K562 (cell line): ENCODE results near the gene GLB1L. TPM values are rescaled to one million over a fixed set of nuclear protein-coding genes. Genes with fewer than 3 reads are reported as not detected.

Experiments
- BDP1 ChIP-seq: IDR thresholded peaks from 3 replicates; pipeline ENCODE4 v1.6.1; 2011; ENCODE audit not compliant: insufficient read length, insufficient read depth
- COPS2 ChIP-seq: fragments of 450-650 bp; conservative IDR thresholded peaks from 2 replicates; pipeline ENCODE4 v1.6.1; 2016; ENCODE audit warnings: mild to moderate bottlenecking, moderate library complexity
- GTF2B ChIP-seq: IDR thresholded peaks from 2 replicates; pipeline ENCODE4 v1.6.1; 2011; ENCODE audit not compliant: insufficient read length; ENCODE audit errors: extremely low read depth
- NFIC ChIP-seq: fragments of 450-650 bp; IDR thresholded peaks from 2 replicates; pipeline ENCODE4 v1.6.1; 2017; ENCODE audit warnings: mild to moderate bottlenecking, inconsistent platforms
- RBM14 ChIP-seq: fragments of 200-400 bp; formaldehyde crosslinking; IDR thresholded peaks from 2 replicates; pipeline ENCODE4 v1.6.1; 2018; ENCODE audit warnings: low read depth, mild to moderate bottlenecking, low read length, moderate library complexity, borderline replicate concordance; ENCODE audit not compliant: insufficient read depth
- SRF ChIP-seq, 2 experiments: fragments of 250-450, 450-650 bp in 1 of 2; sonication (Bioruptor Pico) in 1 of 2; sonication (generic) in 1 of 2; formaldehyde crosslinking; IDR thresholded peaks; 2 replicates each; pipeline versions ENCODE4 v1.5.0 to v1.5.1; 2020 to 2022; ENCODE audit warnings: mild to moderate bottlenecking in 1 of 2, missing genetic modification reagents in 1 of 2
- TCF3 ChIP-seq: sonication (generic); formaldehyde crosslinking; IDR thresholded peaks from 2 replicates; pipeline ENCODE4 v1.4.0; 2020; ENCODE audit warnings: mild to moderate bottlenecking, missing genetic modification reagents
- ZNF143 ChIP-seq: sonication (generic); formaldehyde crosslinking; IDR thresholded peaks from 2 replicates; pipeline ENCODE4 v1.9.0; 2022; ENCODE audit warnings: mild to moderate bottlenecking, missing genetic modification reagents
- ZNF324 ChIP-seq: fragments of 250-450 bp; sonication (Bioruptor Pico); IDR thresholded peaks from 2 replicates; pipeline ENCODE4 v1.4.0; 2020; ENCODE audit warnings: mild to moderate bottlenecking
- ZNF41 ChIP-seq: fragments of 250-450 bp; sonication (Bioruptor Pico); conservative IDR thresholded peaks from 2 replicates; pipeline ENCODE4 v1.4.0; 2020; ENCODE audit warnings: mild to moderate bottlenecking
- ZNF717 ChIP-seq: fragments of 250-450 bp; sonication (Bioruptor Pico); IDR thresholded peaks from 2 replicates; pipeline ENCODE4 v1.5.0; 2021
- polyA plus RNA-seq, 8 experiments: library from polyadenylated mRNA; depleted of rRNA in 4 of 8; stranded (reverse) in 5 of 8; unstranded in 3 of 8; fragments of >200 nt; fragmentation: Nextera tagmentation in 2 of 8; fragmentation: Illumina TruSeq in 1 of 8; extraction: Ambion mirVana in 2 of 8; extraction: Trizol in 1 of 8; gene quantifications; 2 replicates each; pipeline versions ENCODE4 v1.2.1 to v1.2.3, GENCODE V29; 2011 to 2014; ENCODE audit warnings: inconsistent platforms in 1 of 8, missing spikeins in 1 of 8
- total RNA-seq, 7 experiments: library from RNA; depleted of rRNA in 6 of 7; stranded (reverse); fragments of >200 nt in 6 of 7; fragmentation: Illumina TruSeq in 2 of 7; extraction: Trizol in 2 of 7; gene quantifications; 2 replicates each; pipeline versions ENCODE4 v1.2.1 to v1.2.3, GENCODE V29; 2011 to 2021; ENCODE audit warnings: low replicate concordance in 1 of 7
- TF ChIP-seq, protein P1 (sequence below): fragments of 200-600 bp; sonication (generic); IDR thresholded peaks from one replicate; pipeline ENCODE4 v1.6.1; 2012; ENCODE audit warnings: mild to moderate bottlenecking, low read depth, low read length, inconsistent platforms
- TF ChIP-seq, protein P2 (sequence below): fragments of 450-650 bp; conservative IDR thresholded peaks from 2 replicates; pipeline ENCODE4 v1.6.1; 2016; ENCODE audit warnings: missing genetic modification characterization, low read depth, mild to moderate bottlenecking, missing compliant biosample characterization, moderate library complexity

The GLB1L gene
- total and polyA plus RNA-seq, 9 of the 15 experiments (the other 6 are each of a cell fraction or from before 2014, with no cell fraction given): 0.42 to 2.9 (median 2.5) TPM

DNA sequence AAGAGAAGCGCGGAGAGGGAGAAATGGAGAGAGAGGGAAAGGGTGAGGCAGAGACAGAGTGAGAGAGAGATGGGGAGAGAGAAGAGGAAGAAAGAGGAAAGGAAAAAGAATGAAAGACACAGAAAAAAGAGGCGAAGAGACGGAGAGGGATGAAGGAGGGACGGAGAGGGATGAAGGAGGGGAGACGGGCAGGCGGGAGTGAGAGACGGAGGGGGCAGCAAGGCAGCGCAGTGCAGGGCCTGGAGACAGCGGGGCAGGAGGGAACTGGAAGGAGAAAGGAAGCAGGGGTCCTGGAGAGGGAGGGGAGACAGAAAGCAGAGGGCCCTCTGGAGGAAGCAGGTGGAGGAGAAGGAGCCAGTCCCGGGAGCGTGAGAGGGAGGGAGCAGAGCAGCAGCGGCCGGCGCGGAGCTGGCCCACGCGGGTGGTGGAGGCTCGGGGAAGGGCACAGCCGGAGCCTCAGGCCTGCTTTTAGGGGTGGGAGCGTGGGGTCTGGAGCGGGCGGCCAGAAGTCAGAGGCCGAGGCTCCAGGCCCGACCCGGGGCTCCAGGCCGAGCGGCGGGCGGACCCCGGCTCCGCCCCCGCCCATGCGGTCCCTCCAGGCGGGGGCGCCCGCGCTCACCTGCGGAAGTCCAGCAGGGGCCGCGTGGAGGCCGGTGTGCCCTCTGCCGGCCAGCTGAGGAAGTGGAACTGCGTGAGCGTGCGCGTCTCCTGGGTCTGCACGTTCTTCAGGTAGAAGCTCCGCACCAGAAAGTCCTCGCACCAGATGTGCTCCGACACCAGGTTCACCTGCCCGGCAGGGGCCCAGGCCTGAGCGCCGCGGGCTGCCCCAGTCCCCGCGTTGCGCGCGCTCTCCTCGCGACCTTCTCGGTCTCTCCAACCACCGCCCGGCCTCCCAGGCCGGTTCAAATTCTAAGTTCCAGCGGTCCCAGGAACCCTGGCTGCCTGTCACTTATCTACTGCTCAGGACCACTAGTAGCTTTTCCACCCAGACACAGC, 49.4 kb upstream of the GLB1L start (continued):
- TF ChIP-seq, protein P1, sequence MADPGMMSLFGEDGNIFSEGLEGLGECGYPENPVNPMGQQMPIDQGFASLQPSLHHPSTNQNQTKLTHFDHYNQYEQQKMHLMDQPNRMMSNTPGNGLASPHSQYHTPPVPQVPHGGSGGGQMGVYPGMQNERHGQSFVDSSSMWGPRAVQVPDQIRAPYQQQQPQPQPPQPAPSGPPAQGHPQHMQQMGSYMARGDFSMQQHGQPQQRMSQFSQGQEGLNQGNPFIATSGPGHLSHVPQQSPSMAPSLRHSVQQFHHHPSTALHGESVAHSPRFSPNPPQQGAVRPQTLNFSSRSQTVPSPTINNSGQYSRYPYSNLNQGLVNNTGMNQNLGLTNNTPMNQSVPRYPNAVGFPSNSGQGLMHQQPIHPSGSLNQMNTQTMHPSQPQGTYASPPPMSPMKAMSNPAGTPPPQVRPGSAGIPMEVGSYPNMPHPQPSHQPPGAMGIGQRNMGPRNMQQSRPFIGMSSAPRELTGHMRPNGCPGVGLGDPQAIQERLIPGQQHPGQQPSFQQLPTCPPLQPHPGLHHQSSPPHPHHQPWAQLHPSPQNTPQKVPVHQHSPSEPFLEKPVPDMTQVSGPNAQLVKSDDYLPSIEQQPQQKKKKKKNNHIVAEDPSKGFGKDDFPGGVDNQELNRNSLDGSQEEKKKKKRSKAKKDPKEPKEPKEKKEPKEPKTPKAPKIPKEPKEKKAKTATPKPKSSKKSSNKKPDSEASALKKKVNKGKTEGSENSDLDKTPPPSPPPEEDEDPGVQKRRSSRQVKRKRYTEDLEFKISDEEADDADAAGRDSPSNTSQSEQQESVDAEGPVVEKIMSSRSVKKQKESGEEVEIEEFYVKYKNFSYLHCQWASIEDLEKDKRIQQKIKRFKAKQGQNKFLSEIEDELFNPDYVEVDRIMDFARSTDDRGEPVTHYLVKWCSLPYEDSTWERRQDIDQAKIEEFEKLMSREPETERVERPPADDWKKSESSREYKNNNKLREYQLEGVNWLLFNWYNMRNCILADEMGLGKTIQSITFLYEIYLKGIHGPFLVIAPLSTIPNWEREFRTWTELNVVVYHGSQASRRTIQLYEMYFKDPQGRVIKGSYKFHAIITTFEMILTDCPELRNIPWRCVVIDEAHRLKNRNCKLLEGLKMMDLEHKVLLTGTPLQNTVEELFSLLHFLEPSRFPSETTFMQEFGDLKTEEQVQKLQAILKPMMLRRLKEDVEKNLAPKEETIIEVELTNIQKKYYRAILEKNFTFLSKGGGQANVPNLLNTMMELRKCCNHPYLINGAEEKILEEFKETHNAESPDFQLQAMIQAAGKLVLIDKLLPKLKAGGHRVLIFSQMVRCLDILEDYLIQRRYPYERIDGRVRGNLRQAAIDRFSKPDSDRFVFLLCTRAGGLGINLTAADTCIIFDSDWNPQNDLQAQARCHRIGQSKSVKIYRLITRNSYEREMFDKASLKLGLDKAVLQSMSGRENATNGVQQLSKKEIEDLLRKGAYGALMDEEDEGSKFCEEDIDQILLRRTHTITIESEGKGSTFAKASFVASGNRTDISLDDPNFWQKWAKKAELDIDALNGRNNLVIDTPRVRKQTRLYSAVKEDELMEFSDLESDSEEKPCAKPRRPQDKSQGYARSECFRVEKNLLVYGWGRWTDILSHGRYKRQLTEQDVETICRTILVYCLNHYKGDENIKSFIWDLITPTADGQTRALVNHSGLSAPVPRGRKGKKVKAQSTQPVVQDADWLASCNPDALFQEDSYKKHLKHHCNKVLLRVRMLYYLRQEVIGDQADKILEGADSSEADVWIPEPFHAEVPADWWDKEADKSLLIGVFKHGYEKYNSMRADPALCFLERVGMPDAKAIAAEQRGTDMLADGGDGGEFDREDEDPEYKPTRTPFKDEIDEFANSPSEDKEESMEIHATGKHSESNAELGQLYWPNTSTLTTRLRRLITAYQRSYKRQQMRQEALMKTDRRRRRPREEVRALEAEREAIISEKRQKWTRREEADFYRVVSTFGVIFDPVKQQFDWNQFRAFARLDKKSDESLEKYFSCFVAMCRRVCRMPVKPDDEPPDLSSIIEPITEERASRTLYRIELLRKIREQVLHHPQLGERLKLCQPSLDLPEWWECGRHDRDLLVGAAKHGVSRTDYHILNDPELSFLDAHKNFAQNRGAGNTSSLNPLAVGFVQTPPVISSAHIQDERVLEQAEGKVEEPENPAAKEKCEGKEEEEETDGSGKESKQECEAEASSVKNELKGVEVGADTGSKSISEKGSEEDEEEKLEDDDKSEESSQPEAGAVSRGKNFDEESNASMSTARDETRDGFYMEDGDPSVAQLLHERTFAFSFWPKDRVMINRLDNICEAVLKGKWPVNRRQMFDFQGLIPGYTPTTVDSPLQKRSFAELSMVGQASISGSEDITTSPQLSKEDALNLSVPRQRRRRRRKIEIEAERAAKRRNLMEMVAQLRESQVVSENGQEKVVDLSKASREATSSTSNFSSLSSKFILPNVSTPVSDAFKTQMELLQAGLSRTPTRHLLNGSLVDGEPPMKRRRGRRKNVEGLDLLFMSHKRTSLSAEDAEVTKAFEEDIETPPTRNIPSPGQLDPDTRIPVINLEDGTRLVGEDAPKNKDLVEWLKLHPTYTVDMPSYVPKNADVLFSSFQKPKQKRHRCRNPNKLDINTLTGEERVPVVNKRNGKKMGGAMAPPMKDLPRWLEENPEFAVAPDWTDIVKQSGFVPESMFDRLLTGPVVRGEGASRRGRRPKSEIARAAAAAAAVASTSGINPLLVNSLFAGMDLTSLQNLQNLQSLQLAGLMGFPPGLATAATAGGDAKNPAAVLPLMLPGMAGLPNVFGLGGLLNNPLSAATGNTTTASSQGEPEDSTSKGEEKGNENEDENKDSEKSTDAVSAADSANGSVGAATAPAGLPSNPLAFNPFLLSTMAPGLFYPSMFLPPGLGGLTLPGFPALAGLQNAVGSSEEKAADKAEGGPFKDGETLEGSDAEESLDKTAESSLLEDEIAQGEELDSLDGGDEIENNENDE: no peak
- TF ChIP-seq, protein P2, sequence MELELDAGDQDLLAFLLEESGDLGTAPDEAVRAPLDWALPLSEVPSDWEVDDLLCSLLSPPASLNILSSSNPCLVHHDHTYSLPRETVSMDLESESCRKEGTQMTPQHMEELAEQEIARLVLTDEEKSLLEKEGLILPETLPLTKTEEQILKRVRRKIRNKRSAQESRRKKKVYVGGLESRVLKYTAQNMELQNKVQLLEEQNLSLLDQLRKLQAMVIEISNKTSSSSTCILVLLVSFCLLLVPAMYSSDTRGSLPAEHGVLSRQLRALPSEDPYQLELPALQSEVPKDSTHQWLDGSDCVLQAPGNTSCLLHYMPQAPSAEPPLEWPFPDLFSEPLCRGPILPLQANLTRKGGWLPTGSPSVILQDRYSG (tag): no peak
- no peak for TF ChIP-seq ZNF41 (CRISPR knock-in tag)
- TF ChIP-seq TCF3 (CRISPR knock-in tag): peak; percentile 23; the same call in 1 of the 2 replicates
- no peak for TF ChIP-seq ZNF717
- no peak for TF ChIP-seq SRF (CRISPR knock-in tag; IDR thresholded peaks at IDR 0.05)
- TF ChIP-seq NFIC: no peak; the same call in 1 of the 2 replicates
- no peak for TF ChIP-seq GTF2B
- no peak for TF ChIP-seq COPS2
- no peak for TF ChIP-seq BDP1
- no peak for TF ChIP-seq ZNF143
- TF ChIP-seq ZNF324 (CRISPR knock-in tag): no peak
- no peak for TF ChIP-seq RBM14
